Testis (tissue), 3 donors: ENCODE measurements around the gene C1orf210. TPM values are rescaled to one million over a fixed set of nuclear protein-coding genes. Genes with fewer than 3 reads are reported as not detected.

ENCODE experiments used
- DNase-seq: peaks from one replicate; pipeline ENCODE4 v3.0.0-alpha.2; 2019
- H3K27ac ChIP-seq, 2 donors: fragments of 200-600 bp; sonication (generic); one replicate each; pipeline ENCODE4 v1.5.1; 2019
- H3K27me3 ChIP-seq: fragments of 200-600 bp; sonication (generic); one replicate; pipeline ENCODE4 v1.5.1; 2019
- H3K36me3 ChIP-seq: fragments of 200-600 bp; sonication (generic); one replicate; pipeline ENCODE4 v1.5.1; 2017; ENCODE audit warnings: low read depth; ENCODE audit errors: missing control alignments
- H3K4me1 ChIP-seq: fragments of 200-600 bp; sonication (generic); one replicate; pipeline ENCODE4 v1.5.1; 2019
- H3K4me3 ChIP-seq, 2 donors: fragments of 200-600 bp; sonication (generic); one replicate each; pipeline ENCODE4 v1.5.1; 2017 to 2019
- H3K9me3 ChIP-seq: fragments of 200-600 bp; sonication (generic); one replicate; pipeline ENCODE4 v1.5.1; 2017
- CTCF ChIP-seq, 3 experiments: fragments of 450-650 bp in 2 of 3; fragments of 200-600 bp in 1 of 3; sonication (generic) in 1 of 3; IDR thresholded peaks; one replicate each; pipeline ENCODE4 v1.5.1; 2016 to 2019; ENCODE audit warnings: antibody characterized with exemption in 3 of 3, mild to moderate bottlenecking in 2 of 3, moderate library complexity in 1 of 3
- POLR2A ChIP-seq: fragments of 450-650 bp; IDR thresholded peaks from one replicate; pipeline ENCODE4 v1.6.1; 2017; ENCODE audit warnings: antibody characterized with exemption, mild to moderate bottlenecking, moderate library complexity
- WGBS, 2 donors: methylation state at CpG; one replicate each; pipeline ENCODE4 v1.1.5; 2018; 5-methylcytosine and 5-hydroxymethylcytosine counted together
- intact Hi-C: fragments of 100-400 bp; cut with DNase I; formaldehyde crosslinking; loops from one replicate; pipeline ENCODE4 v1.15.1; 2023; ENCODE audit warnings: low total_unique reads
- polyA plus RNA-seq: library from polyadenylated mRNA; stranded (reverse); fragments of 350-450 nt; fragmentation: Illumina TruSeq; extraction: RNeasy Lipid Tissue Mini Kit (QIAGEN cat#74804); gene quantifications from one replicate; pipeline ENCODE4 v1.2.3, GENCODE V29; 2014; ENCODE audit warnings: low read depth, low replicate concordance; ENCODE audit not compliant: insufficient read depth
- total RNA-seq, 2 donors: library from RNA; depleted of rRNA; stranded (reverse); fragments of >200 nt; gene quantifications; one replicate each; pipeline ENCODE4 v1.2.3, GENCODE V29; 2016

Gene C1orf210
- total and polyA plus RNA-seq, 3 donors from 2014 or later, result 0.25 to 0.71 TPM; not detected in 1

- no peaks in the 10 kb centered on the region for H3K9me3 ChIP-seq
- no peak overlapping the region for H3K4me3 ChIP-seq
- no peaks in the 10 kb centered on the region for H3K4me1 ChIP-seq
- DNase-seq, result no peak
- no peak overlapping the region for H3K27ac ChIP-seq
- 64 to 77% methylated on average over 3 of the region's 3 CpGs for WGBS, 2 donors
- TF ChIP-seq POLR2A, result no peak
- TF ChIP-seq CTCF (IDR thresholded peaks at IDR 0.05), result no peak
- intact Hi-C loops, result no loop called here
- H3K27me3 ChIP-seq, result no peaks in the 10 kb centered on the region
- H3K36me3 ChIP-seq, result no peaks in the 10 kb centered on the region
Observed at GRCh38 chr1:43319766-43320165, 34.4 kb upstream of the C1orf210 start.

- Histone ChIP-seq H3K27ac (no peak overlapping the region), H3K4me1 (no peaks in the 10 kb centered on the region), H3K27me3 (no peaks in the 10 kb centered on the region), H3K4me3 (no peak overlapping the region), H3K36me3 (no peaks in the 10 kb centered on the region), H3K9me3 (no peaks in the 10 kb centered on the region)
- intact Hi-C loops, result no loop called here
- no peak for DNase-seq
- 92% methylated on average over 5 of the region's 5 CpGs for WGBS, 2 donors
- TF ChIP-seq CTCF (IDR thresholded peaks at IDR 0.05) (no peak), POLR2A (no peak)
Observed at GRCh38 chr1:43319288-43319687, 33.9 kb upstream of the C1orf210 start.

GRCh38 chr1:43318831-43319230 is 33.5 kb upstream of the C1orf210 start:
- Histone ChIP-seq H3K36me3 (no peaks in the 10 kb centered on the region), H3K27ac (no peak overlapping the region), H3K4me3 (no peak overlapping the region), H3K27me3 (no peaks in the 10 kb centered on the region), H3K9me3 (no peaks in the 10 kb centered on the region), H3K4me1 (no peaks in the 10 kb centered on the region)
- TF ChIP-seq POLR2A (no peak), CTCF (IDR thresholded peaks at IDR 0.05) (no peak)
- WGBS, 2 donors, result 81 to 92% methylated on average over 4 of the region's 4 CpGs
- DNase-seq, result no peak
- intact Hi-C loops, result no loop called here

- intact Hi-C loops, result no loop called here
- 83 to 89% methylated on average over 14 to 15 of the region's 15 CpGs for WGBS, 2 donors
- no peaks in the 10 kb centered on the region for H3K9me3 ChIP-seq
- H3K36me3 ChIP-seq, result no peaks in the 10 kb centered on the region
- TF ChIP-seq POLR2A (no peak), CTCF (IDR thresholded peaks at IDR 0.05) (no peak)
- no peak overlapping the region for H3K4me3 ChIP-seq
- no peaks in the 10 kb centered on the region for H3K4me1 ChIP-seq
- no peaks in the 10 kb centered on the region for H3K27me3 ChIP-seq
- no peak for DNase-seq
- H3K27ac ChIP-seq, result no peak overlapping the region
Observed at GRCh38 chr1:43317817-43318471, 32.6 kb upstream of the C1orf210 start.
